Measurements from ENCODE around the gene RNF215.

GRCh38 chr22:30432096-30432495 is 44.9 kb upstream of the RNF215 start:
- no peak for TF ChIP-seq ETV6 (CRISPR knock-in tag; conservative IDR thresholded peaks at IDR 0.05)
- no peak for TF ChIP-seq CEBPB (IDR thresholded peaks at IDR 0.05; ENCODE audit: borderline replicate concordance, low read depth, low read length)
- no peak for TF ChIP-seq CTCF (CRISPR knock-in tag; IDR thresholded peaks at IDR 0.05)
- no peak for TF ChIP-seq MIER3 (CRISPR knock-in tag; IDR thresholded peaks at IDR 0.05; ENCODE audit: borderline replicate concordance)
- no peak for TF ChIP-seq SMC3 (IDR thresholded peaks at IDR 0.05; ENCODE audit: low read length)
- no peak for TF ChIP-seq MTA3 (CRISPR knock-in tag; IDR thresholded peaks at IDR 0.05)
- no peak for TF ChIP-seq ZFP36 (IDR thresholded peaks at IDR 0.05; ENCODE audit: borderline replicate concordance, low read depth, low read length, partially characterized antibody)
